ENCODE results near the gene NRG3. TPM values are rescaled to one million over a fixed set of nuclear protein-coding genes. Genes with fewer than 3 reads are reported as not detected.

NRG3 gene
- total and polyA plus RNA-seq, 2 donors (not counting 1 experiment from before 2014, with no cell fraction given): 0.06 TPM; not detected in 1

DNA sequence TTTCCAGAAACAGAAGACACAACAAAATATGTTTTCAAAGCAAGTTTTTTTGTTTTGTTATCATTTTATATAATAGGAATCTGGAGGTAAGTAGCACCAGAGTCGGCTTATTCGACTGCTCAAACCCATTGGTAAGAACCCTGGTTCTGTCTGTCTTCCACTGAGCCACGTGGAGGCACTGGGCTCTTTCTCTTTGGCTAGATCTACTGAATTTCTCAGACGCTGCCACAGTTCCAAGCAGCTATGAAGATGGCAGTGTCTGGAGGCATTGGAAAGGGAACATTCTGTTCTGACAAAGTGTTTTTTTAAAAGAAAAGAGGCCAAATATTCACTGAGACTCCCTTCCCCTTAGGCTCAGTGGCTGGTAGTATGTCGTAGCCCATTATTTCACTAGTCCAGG lies 338.8 kb downstream of the NRG3 start:
- H3K4me3 Mint-ChIP-seq: no peak overlapping the region
- Histone ChIP-seq H3K36me3 (replicated peaks in 1 of 2; ENCODE audit: control extremely low read depth in 1 of 2, control insufficient read depth in 1 of 2, extremely low read depth in 1 of 2, insufficient read depth in 2 of 2, low read length in 1 of 2) (no peaks in the 10 kb centered on the region), H3K27ac (ENCODE audit: low read length in 2 of 2) (no peak overlapping the region), H3K4me2 (replicated peaks; ENCODE audit: low read depth, low read length, poor library complexity, severe bottlenecking) (no peak overlapping the region), H3K9me3 (ENCODE audit: control extremely low read depth in 1 of 3, control insufficient read depth in 2 of 3, insufficient read depth in 1 of 3, low read length in 2 of 3) (no peaks in the 10 kb centered on the region), H3K4me1 (ENCODE audit: control insufficient read depth in 2 of 2, insufficient read depth in 2 of 2, low read length in 2 of 2) (no peaks in the 10 kb centered on the region), H3K4me3 (ENCODE audit: control extremely low read depth in 1 of 5, extremely low read depth in 1 of 5, insufficient read depth in 1 of 5, low read depth in 2 of 5, low read length in 4 of 5) (no peak overlapping the region), H2AFZ (ENCODE audit: insufficient read depth, low read depth, low read length, poor library complexity, severe bottlenecking) (no peak overlapping the region), H3K79me2 (ENCODE audit: control insufficient read depth, insufficient read depth, low read length) (no peaks in the 10 kb centered on the region), H3K9ac (ENCODE audit: low read length) (no peak overlapping the region), H4K20me1 (ENCODE audit: control insufficient read depth, insufficient read depth, low read length, poor library complexity, severe bottlenecking) (no peaks in the 10 kb centered on the region), H3K27me3 (replicated peaks in 1 of 4; ENCODE audit: control extremely low read depth in 1 of 4, control insufficient read depth in 3 of 4, insufficient read depth in 4 of 4, low read length in 3 of 4) (no peaks in the 10 kb centered on the region)
- ChIA-PET CTCF (no interaction called here), POLR2A (no interaction called here)
- H3K4me1 Mint-ChIP-seq: no peaks in the 10 kb centered on the region
- H3K27me3 Mint-ChIP-seq: no peaks in the 10 kb centered on the region
- ATAC-seq (ENCODE audit: low read depth) (no peak), DNase-seq (no peak)
- no peak for TF ChIP-seq EZH2 (IDR thresholded peaks at IDR 0.05; ENCODE audit: borderline replicate concordance, insufficient read depth, low read depth, low read length, poor library complexity, severe bottlenecking)
- TF ChIP-seq, protein P1, sequence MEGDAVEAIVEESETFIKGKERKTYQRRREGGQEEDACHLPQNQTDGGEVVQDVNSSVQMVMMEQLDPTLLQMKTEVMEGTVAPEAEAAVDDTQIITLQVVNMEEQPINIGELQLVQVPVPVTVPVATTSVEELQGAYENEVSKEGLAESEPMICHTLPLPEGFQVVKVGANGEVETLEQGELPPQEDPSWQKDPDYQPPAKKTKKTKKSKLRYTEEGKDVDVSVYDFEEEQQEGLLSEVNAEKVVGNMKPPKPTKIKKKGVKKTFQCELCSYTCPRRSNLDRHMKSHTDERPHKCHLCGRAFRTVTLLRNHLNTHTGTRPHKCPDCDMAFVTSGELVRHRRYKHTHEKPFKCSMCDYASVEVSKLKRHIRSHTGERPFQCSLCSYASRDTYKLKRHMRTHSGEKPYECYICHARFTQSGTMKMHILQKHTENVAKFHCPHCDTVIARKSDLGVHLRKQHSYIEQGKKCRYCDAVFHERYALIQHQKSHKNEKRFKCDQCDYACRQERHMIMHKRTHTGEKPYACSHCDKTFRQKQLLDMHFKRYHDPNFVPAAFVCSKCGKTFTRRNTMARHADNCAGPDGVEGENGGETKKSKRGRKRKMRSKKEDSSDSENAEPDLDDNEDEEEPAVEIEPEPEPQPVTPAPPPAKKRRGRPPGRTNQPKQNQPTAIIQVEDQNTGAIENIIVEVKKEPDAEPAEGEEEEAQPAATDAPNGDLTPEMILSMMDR (IDR thresholded peaks at IDR 0.05): no peak
- intact Hi-C loops (cut with micrococcal nuclease): no loop called here
- no peak overlapping the region for H3K27ac Mint-ChIP-seq
- WGBS (ENCODE audit: insufficient coverage): 52% methylated on average over 3 of the region's 5 CpGs
- peaks cover 3% of the 10 kb centered on the region for H3K9me3 Mint-ChIP-seq (ENCODE audit: insufficient read depth)

DNA sequence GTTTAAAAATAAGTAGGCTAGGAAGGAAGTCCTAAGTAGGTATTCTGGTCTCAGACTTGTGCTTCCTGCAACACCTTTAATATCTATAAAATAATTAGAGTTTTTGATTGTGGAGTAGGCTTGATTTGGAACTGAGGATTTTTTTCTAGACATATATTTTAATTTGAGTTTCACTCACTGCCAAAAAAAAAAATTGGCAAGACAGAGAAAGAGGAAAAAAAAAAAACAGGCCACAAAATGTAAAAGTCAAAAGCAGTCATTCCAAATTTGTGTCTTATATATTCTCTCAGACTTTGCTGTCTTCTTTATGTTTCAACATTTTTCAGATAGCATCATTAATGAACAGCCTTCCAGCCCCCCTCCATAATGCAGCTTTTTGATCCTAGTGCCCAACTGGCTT lies 346.1 kb downstream of the NRG3 start:
- TF ChIP-seq, protein P1 (IDR thresholded peaks at IDR 0.05): no peak
- no peak for TF ChIP-seq EZH2 (IDR thresholded peaks at IDR 0.05; ENCODE audit: borderline replicate concordance, insufficient read depth, low read depth, low read length, poor library complexity, severe bottlenecking)
- Histone ChIP-seq H3K4me3 (ENCODE audit: control extremely low read depth in 1 of 5, extremely low read depth in 1 of 5, insufficient read depth in 1 of 5, low read depth in 2 of 5, low read length in 4 of 5) (no peak overlapping the region), H3K79me2 (ENCODE audit: control insufficient read depth, insufficient read depth, low read length) (no peaks in the 10 kb centered on the region), H3K9ac (ENCODE audit: low read length) (no peak overlapping the region), H2AFZ (ENCODE audit: insufficient read depth, low read depth, low read length, poor library complexity, severe bottlenecking) (no peak overlapping the region), H3K27me3 (replicated peaks in 1 of 4; ENCODE audit: control extremely low read depth in 1 of 4, control insufficient read depth in 3 of 4, insufficient read depth in 4 of 4, low read length in 3 of 4) (no peaks in the 10 kb centered on the region), H3K4me2 (replicated peaks; ENCODE audit: low read depth, low read length, poor library complexity, severe bottlenecking) (no peak overlapping the region), H3K4me1 (ENCODE audit: control insufficient read depth in 2 of 2, insufficient read depth in 2 of 2, low read length in 2 of 2) (no peaks in the 10 kb centered on the region), H4K20me1 (ENCODE audit: control insufficient read depth, insufficient read depth, low read length, poor library complexity, severe bottlenecking) (no peaks in the 10 kb centered on the region), H3K36me3 (replicated peaks in 1 of 2; ENCODE audit: control extremely low read depth in 1 of 2, control insufficient read depth in 1 of 2, extremely low read depth in 1 of 2, insufficient read depth in 2 of 2, low read length in 1 of 2) (no peaks in the 10 kb centered on the region), H3K9me3 (ENCODE audit: control extremely low read depth in 1 of 3, control insufficient read depth in 2 of 3, insufficient read depth in 1 of 3, low read length in 2 of 3) (no peaks in the 10 kb centered on the region), H3K27ac (ENCODE audit: low read length in 2 of 2) (no peak overlapping the region)
- no peak overlapping the region for H3K4me3 Mint-ChIP-seq
- POLR2A ChIA-PET: no interaction called here
- no peak for ATAC-seq (ENCODE audit: low read depth)
- no peak overlapping the region for H3K27ac Mint-ChIP-seq
- no peaks in the 10 kb centered on the region for H3K9me3 Mint-ChIP-seq (ENCODE audit: insufficient read depth)
- CTCF ChIA-PET: no interaction called here
- intact Hi-C loops (cut with micrococcal nuclease): no loop called here
- H3K27me3 Mint-ChIP-seq: no peaks in the 10 kb centered on the region
- H3K4me1 Mint-ChIP-seq: no peaks in the 10 kb centered on the region
- DNase-seq: no peak
